HG03432 (cell line): ENCODE data around the gene CYLD.

Experiments used
- ATAC-seq: cut with Tn5 transposase; IDR thresholded peaks from one replicate; pipeline ENCODE4 v1.9.1; 2021; ENCODE audit warnings: mild to moderate bottlenecking, moderate library complexity; ENCODE audit not compliant: unreplicated experiment

The CYLD gene

DNA sequence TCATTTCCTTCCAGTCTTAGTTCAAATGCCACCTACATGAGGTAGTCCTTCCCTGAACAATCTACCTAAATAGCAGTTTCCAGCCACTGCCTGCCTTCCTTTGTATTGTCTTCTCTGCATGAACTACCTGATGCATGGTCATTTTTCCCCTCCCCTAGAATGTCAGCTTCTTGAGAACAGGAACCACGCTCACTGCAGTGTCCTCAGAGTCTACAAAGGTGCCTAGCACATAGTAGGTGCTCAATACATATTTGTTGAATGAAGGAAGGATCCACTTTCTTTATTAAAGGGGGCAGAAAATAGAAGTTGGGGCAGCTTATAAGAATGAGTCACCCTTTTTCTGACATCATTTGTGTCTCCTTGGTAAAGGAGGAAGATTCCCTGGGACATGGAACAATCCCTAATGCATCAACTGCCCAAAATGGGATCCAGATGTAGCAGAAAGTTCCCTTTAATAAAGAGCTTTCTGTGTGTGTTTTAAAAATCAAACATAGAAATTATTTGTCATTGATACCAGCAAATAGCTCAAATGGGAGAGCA lies 4.4 kb upstream of the CYLD start:
- ATAC-seq = no peak

DNA sequence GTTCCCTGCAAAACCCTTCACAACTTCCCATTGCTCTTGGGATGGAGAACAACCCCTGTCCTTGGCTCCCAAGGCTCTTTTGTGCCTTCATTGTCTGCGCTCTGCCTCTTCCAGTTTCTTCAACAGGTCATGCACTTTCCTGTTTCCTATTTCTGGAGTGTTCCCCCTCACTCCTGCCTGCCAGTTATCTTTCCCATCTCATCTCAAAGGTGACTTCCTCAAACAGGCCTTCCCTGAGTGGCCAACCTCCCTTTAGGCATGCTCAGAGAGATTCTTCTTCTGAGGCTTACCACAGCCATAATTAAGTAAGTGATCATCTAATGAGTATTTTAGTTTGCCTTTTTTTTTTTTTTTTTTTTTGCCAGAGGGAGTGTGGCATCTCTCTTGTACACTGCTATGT lies 2.9 kb upstream of the CYLD start:
- ATAC-seq = no peak

DNA sequence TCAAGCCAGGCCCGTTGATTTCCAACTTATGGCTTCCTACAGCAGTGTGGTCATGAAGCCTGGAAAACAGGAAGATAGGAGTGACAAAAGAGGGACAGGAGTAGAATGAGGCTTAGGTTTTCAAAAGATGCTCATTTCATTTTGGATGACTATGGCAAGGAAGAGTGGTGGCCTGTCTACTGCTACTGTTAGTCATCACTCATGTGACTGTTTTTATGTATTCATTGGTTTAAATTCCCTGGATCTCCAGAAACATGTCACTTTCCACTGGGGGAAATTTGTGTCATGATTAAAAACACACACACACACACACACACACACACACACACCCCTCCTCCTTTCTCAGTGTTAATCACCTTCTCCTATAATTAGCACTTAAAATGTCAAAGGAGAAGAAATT lies 1.1 kb upstream of the CYLD start:
- no peak for ATAC-seq

DNA sequence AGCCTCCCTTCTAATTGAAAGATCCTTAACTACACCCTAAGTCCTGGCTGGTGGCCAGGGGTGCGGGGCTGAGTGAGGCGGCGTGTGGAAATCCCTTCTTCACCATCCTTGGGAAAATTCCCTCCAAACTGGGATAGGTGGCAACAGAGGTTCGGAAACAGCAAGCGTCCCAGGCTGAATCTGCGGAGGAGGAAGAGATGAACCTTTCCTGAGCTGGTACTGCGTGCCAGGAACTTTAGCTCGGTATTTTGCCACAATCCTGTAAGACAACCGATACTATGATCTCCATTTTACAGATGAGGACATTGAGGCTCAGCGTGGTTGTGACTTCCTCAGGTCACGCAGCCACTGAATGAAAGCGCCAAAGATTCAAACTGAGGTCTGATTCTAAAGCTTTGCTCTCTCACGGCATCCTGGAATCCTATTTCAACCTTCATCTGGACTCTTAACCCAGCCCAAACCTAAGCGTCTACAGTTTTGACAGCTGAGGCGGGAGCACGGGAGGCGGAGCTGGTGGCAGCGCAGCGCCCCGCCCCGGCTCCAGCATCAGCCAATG lies 583 bp upstream of the CYLD start:
- no peak for ATAC-seq

DNA sequence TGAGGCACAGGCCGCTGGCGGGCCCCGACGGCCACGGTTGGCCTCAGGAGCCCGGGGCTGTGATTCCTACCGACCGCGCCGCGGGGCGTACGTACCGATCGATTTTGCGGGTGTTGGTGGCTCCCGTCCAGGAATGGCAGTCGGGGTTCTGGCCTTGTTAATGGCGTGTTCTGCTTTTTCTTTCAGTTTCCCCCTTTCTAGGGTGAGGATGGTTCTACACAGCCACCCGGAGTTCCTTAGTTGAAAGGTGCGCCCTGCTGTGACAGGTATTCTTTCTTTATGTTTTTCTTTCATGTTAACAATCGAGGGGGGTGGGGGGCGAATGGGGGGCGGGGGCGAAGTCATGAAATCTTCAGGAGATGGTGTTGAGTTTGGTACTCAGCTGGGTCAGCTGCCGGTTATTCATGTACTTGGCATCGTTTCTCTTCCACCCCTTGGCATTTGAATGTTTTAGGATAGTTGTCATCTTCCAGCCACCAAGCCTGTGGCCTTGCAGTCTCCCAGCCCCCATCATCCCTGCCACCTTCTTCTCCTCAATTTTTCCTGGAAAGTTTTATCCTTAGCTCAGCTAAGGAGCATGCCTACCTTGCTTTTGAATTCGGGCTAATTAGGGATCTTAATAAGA lies 802 bp downstream of the CYLD start:
- ATAC-seq = no peak

DNA sequence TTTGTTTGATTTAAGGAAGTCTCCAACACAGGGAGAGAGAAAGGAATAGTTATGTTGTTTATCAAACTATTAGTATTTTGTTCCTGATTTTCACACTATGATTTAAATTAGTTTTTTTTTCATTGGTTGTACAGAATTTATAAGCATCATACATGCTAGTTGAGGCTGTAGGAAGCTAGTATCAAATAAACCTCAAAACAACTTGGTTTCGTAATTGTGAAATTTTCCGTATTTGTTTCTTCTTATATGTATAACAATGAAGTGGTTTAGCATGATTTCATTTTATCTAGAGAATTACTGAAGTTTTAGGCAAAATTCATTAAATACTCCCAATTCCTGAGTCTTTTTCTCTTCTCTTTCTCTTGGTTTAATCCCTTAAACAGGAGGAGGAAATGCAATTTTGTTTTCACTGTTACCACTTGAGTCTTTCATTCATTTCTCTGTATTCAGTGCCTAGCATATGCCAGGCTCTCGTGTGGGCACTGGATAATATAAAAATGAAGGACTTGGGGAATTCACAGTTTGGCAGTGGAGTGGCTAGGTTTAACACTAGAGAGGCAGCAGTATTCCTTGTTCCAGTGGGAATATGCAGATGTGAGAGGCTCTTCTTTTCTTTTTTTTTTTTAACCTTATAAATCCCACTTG lies 1.8 kb downstream of the CYLD start:
- no peak for ATAC-seq

DNA sequence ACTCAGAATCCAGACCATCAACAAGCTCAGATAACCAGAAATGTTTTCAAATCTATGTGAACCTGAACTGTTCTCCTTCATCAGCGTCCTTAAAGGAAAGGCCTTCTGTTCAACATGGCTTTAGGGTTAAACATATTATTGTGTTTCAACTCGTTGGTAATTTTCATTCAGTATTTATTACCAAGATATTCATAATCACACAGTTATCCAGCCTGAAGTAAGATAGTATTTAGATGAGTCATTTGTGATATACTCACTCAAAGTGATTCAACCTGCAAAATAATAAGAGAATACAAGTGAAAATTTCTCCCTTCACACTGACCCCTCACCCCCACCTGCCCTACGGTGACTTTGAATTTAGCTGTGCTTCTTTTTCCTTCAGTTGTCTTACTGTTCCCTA lies 3.0 kb downstream of the CYLD start:
- no peak for ATAC-seq

DNA sequence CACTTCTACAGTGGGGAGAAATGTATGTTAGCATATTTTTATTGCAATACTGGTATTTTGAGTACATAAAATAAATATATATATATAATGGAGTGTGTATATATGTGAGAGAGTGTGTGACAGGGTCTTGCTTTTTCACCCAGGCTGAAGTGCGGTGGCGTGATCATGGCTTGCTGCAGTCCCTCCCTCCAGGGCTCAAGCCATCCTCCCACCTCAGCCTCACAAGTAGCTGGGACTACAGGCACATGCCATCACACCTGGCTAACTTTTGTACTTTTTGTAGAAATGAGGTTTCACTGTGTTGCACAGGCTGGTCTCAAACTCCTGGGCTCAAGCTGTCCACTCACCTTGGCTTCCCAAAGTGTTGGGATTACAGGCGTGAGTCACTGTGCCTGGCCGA lies 4.1 kb downstream of the CYLD start:
- ATAC-seq = no peak

DNA sequence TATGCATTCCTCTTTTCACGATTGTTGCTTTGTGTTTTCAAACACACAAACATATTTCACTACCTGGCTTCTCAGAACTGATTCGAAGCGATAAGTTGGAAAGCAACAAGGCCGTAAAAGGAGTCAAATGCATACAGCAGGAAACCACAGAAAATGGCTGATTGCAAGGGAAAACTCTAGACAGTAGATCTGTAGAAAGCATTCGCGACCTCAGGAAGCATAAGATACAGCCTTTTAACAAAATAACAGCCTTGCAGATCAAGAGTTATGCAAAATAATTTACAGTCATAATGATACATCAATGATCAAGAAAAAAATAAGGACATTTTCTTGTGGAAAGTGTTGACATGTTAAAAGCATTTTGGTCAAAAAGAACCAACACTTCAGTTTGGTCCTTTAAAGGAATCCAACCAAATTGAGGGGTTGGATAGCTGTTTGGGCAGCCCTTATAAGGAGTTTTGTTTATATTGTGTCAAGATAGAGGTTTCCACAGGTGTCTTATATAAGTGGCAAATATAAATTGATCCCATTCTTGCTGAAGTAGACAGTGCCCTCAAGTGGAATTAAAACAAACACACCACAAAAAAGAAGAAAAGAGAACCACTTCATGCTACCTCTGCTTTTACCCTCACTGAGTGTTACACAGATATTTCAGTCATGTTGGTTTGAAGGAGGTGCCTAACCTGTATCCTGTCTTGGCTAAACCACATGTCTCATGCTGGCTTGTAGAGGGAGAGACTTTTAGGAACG lies 5.5 kb downstream of the CYLD start:
- ATAC-seq = peak; percentile 73

DNA sequence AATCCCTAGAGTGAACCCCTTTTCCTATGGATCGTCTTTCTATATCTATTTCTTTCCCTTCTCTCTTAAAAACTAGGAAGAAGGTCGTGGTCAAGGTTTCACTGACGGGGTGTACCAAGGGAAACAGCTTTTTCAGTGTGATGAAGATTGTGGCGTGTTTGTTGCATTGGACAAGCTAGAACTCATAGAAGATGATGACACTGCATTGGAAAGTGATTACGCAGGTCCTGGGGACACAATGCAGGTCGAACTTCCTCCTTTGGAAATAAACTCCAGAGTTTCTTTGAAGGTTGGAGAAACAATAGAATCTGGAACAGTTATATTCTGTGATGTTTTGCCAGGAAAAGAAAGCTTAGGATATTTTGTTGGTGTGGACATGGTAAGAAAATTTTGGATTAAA lies 9.6 kb downstream of the CYLD start:
- ATAC-seq = no peak

DNA sequence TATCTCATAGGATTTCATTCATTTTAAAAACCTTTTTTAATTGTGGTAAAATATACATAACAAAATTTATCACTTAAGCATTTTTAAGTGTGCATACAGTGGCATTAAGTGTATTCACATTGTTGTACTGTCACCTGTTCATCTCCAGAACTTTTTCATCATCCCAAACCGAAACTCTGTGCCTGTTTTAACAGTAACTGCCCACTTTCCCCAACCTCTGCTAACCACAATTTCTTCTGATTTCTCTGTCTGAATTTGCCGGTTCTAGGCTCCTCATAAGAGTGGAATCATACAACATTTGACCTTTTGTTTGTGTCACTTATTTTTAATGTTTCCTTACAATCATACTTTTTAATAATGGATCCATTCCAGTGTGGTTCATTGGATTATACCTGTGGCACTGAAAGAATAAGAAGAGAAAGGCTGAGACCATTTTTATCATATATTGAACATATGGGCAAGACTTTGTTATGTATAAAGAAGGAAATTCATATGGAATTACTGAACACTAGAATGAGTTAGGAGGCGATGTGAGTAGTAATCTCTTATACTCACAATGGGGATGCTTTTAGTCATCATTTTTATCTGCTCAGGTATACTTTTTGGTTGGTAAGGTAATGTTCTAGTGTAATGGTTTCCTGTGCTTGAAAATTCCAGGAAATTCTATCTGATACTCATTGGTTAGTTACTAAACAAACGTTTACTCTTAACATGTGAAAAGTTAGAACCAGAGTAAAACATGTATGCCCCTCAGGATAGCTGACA lies 10.8 kb downstream of the CYLD start:
- ATAC-seq = no peak

DNA sequence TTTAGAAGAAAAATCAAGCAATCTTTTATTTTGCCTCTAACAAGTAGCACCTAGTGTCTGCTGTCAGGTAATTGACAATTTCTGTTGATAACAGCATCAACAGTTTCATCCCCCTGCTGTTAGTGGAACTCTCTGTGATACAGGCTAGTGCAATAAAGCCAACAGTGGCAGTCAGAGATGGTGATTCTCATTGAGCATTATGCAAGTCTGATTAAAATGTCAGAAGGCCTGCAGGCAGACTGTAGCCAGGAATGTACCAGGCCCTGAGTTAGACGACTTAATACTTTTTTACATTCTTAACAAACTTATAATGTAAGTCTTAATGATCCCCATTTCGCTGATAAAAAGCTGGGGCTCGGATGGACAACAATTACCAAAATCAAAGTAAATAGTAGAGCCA lies 14.6 kb downstream of the CYLD start:
- no peak for ATAC-seq

DNA sequence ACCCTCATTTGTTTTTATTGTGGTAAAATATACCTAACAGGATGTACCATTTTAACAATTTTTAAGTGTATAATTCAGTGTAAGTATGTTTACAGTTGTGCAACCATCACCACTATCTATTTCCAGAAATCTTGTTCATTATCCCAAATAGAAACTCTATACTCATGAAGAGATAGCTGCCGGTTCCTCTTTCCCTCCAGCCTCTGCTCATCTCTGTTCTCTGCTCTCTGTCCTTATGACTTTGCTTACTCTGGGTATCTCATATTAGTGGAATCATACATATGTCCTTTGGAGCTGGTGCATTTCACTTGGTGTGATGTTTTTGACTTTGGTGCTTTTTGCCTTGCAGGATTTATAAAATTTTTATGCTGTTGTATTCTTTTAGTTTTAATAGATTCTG lies 19.4 kb downstream of the CYLD start:
- ATAC-seq = no peak

DNA sequence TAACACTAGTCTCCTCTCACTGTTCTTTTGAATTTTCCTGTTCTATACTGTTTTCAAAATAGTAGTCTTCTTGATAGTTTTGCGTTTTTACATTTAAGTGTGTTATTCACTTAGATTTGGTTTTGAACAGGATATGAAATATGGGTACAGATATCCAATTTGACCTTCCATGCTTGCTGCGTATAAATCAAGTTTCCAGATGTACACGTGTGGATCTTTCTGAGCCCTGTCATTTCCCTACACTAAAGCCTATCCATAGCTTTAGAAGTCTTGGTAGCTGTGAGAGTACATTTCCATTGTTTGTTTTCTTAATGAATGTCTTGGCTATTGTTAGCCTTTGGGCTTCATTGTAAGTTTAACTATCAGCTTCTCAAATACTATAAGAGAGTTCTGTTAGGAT lies 20.4 kb downstream of the CYLD start:
- ATAC-seq = no peak

DNA sequence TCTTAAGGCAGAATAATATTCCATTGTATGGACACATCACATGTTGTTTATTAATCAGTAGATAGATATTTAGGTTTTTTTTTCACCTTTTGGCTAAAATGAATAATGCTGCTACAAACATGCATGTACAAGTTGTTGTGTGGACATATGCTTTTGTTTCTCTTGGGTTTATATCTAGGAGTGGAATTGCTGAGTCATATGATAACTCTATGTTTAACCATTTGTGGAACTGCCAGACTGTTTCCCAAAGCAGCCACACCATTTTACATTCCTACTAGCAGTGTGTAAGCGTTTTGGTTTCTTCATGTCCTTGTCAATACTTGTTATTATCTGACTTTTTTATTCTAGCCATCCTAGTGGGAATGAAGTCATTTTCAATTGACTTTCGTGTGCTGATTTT lies 21.3 kb downstream of the CYLD start:
- ATAC-seq = no peak

DNA sequence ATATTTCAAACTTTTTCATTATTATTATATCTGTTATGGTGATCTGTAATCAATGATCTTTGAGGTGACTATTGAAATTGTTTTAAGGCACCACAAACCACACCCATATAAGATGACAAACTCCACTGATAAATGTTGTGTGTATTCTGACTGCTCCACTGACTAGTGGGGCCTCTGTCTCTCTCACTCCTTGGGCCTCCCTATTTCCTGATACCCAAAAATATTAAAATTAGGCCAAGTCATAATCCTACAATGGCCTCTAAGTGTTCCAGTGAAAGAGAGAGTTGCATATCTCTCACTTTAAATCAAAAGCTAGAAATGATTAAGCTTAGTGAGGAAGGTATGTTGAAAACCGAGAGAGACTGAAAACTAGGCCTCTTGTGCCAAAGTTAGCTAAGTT lies 23.4 kb downstream of the CYLD start:
- no peak for ATAC-seq

DNA sequence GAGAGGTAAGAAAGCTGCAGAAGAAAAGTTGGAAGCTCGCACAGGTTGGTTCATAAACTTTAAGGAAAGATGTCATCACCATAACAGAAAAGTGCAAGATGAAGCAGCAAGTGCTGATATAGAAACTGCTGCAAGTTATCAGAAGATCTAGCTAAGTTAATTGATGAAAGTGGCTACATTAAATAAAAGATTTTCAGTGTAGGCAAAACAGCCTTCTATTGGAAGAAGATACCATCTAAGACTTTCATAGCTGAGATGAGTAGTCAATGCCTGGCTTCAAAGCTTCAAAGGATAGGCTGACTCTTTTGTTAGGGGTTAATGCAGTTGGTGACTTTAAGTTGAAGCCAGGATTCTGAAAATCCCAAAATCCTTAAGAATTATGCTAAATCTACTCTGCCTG lies 24.0 kb downstream of the CYLD start:
- no peak for ATAC-seq

DNA sequence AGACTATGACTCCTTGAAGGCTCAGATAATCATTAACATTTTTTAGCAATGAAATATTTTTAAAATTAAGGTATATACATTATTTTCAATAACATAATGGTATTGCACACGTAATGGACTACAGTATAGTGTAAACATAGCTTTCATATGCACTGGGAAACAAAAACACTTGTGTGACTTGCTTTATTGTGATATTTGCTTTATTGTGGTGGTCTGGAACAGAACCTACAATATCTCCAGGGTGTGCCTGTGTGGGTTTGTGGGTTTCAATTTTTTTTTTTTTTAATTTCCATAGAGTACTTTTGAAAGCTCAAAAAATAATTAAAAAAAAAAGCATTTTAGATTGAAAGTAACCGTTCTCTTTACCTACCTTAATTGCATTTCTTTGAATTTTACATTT lies 25.3 kb downstream of the CYLD start:
- ATAC-seq = no peak

DNA sequence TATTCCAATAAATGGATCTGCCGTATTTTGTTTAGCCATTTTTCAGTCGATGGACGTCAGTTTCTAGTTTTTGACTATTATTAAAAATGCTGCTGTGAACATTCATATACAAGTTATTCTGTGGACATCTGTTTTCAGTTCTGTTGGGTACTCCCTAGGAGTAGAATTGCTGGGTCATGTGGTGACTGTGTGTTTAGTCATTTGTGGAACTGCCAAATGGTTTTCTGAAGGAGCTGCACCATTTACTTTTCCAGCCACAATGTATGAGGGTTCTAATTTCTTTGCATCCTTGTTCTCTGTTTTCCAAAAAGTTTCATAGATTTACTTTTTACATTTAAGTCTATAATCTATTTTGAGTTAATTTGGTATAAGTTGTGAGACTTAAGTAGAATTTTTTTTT lies 29.5 kb downstream of the CYLD start:
- ATAC-seq = no peak

DNA sequence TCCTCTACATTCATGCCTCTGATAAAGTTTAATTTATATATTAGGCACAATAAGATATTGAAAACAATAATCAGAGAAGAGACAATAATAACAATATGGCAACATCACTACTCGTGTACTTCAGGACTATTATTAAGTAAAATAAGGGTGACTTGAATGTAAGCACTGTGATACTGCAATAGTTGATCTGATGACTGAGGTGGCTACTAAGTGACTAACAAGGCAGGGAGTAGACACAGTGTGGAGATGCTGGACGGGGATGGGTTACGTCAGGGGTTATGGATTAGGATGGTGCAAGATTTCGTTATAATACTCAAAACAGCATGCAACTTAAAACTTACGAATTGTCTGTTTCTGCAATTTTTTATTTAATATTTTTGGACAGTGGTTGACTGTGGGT lies 32.5 kb downstream of the CYLD start:
- no peak for ATAC-seq

DNA sequence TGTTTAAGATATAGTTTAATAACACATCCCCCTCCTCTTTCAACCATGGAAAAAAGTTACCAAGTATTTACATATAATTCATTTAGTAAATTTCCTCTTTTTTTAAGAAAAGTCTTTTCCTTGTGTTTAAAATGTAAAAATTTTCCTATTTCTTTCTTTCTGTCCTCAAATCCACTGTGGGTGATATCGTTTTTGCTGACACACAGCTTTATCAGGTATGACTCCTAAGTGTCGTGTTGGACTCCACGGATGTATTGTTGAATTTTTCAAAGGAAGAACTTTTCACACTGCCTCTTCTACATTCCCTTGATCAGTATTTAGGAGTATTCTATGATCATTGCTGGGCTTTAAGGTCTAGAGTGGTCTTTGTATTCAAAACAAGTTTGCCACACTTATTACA lies 33.1 kb downstream of the CYLD start:
- no peak for ATAC-seq
